MG63 (cell line): ENCODE data around the gene CRYGS. TPM values are rescaled to one million over a fixed set of nuclear protein-coding genes. Genes with fewer than 3 reads are reported as not detected.
"Not testable (repeated sequence)": the region's sequence is repeated elsewhere in the genome, so short reads cannot be mapped to it uniquely, and the experiment has no call there.

ENCODE experiments used
- DNase-seq: peaks from one replicate; pipeline ENCODE4 v3.0.0-alpha.2; 2020
- H3K27me3 ChIP-seq: fragments of 250-450 bp; sonication (Bioruptor Pico); 2 replicates; pipeline ENCODE4 v1.5.1; 2020; ENCODE audit warnings: mild to moderate bottlenecking, moderate library complexity
- H3K36me3 ChIP-seq: fragments of 250-450 bp; sonication (Bioruptor Pico); 2 replicates; pipeline ENCODE4 v1.5.1; 2020; ENCODE audit warnings: mild to moderate bottlenecking, moderate library complexity
- H3K4me3 ChIP-seq: fragments of 250-450 bp; sonication (Bioruptor Pico); 2 replicates; pipeline ENCODE4 v1.5.1; 2020; ENCODE audit warnings: mild to moderate bottlenecking, moderate library complexity
- H3K9me3 ChIP-seq: fragments of 250-450 bp; sonication (Bioruptor Pico); 2 replicates; pipeline ENCODE4 v1.5.1; 2020; ENCODE audit warnings: mild to moderate bottlenecking, moderate library complexity
- total RNA-seq: library from RNA; depleted of rRNA; stranded (reverse); fragments of >200 nt; shearing (Covaris generic); gene quantifications from 2 replicates; pipeline ENCODE4 v1.2.3, GENCODE V29; 2014; ENCODE audit warnings: low replicate concordance

The CRYGS gene
- total RNA-seq, 1 experiment from 2014 or later: 0.66 TPM

GRCh38 chr3:186512570-186513302, 31.4 kb downstream of the CRYGS start:
- Histone ChIP-seq H3K27me3 (peaks cover 18% of the 10 kb centered on the region), H3K4me3 (no peak overlapping the region), H3K36me3 (no peaks in the 10 kb centered on the region), H3K9me3 (peaks cover 9% of the 10 kb centered on the region)
- no peak for DNase-seq

GRCh38 chr3:186511702-186512101, 32.5 kb downstream of the CRYGS start:
- DNase-seq: no peak
- Histone ChIP-seq H3K4me3 (no peak overlapping the region), H3K27me3 (peaks cover 18% of the 10 kb centered on the region), H3K36me3 (no peaks in the 10 kb centered on the region), H3K9me3 (peaks cover 8% of the 10 kb centered on the region)

GRCh38 chr3:186511245-186511644, 32.9 kb downstream of the CRYGS start:
- Histone ChIP-seq H3K27me3 (peaks cover 18% of the 10 kb centered on the region), H3K4me3 (no peak overlapping the region), H3K36me3 (no peaks in the 10 kb centered on the region), H3K9me3 (peaks cover 4% of the 10 kb centered on the region)
- no peak for DNase-seq

DNA sequence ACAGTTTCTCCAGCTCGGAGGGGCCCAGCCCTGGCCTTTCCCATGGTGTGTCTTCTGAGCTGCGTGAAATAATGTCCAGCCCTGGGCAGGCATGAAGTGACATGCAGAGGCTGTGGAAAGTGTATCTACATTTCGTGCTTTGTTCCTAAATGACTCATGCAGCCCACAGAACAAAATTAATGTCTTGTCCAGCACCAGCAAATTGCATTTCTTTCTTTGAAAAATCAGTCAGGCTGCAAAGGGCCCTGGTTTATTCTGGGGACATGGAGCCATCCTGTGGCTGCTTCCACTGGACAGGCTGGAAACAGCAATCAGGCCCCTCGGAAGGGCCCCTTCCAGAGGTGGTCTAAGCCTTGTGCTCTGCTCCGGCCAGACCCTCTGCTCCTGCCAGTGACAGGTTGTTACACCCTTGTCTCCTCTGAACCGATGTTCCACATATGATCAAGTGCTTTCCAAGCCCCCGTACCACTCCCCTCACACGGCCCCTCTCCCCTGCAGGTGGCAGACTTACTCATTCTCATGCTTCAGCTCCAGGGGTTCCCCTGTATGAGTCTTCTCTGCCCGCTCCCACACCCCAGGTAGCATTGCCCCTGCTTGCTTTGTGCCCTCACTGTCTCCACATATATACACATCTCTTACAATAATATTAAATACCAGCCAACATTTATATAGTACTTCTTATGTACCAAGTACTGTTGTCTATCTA, 33.7 kb downstream of the CRYGS start:
- H3K36me3 ChIP-seq: no peaks in the 10 kb centered on the region
- no peaks in the 10 kb centered on the region for H3K9me3 ChIP-seq
- no peak overlapping the region for H3K4me3 ChIP-seq
- DNase-seq: no peak
- peaks cover 18% of the 10 kb centered on the region for H3K27me3 ChIP-seq

GRCh38 chr3:186509423-186509822, 34.8 kb downstream of the CRYGS start:
- Histone ChIP-seq H3K27me3 (peaks cover 18% of the 10 kb centered on the region), H3K9me3 (no peaks in the 10 kb centered on the region), H3K36me3 (no peaks in the 10 kb centered on the region), H3K4me3 (no peak overlapping the region)
- DNase-seq: no peak

DNA sequence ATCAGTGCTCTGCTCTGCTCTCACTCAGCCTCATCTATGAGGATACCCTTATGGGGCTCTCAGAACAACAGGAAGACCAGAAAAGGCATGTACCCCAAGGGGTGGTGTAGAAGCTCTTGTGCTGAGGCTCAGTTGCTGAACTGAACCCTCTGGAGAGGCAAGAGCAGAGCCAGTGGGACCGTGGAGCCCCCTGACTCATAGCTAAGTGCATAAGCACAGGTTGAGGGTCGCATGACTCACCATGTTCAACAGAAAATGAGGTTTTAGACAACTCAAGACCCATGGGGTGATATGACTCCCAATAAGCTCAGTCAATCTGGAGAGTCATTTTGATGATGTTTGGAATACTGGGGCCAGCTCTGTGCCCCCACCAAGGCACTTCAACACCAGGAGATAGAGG, 37.3 kb downstream of the CRYGS start:
- no peak for DNase-seq
- H3K36me3 ChIP-seq: no peaks in the 10 kb centered on the region
- H3K27me3 ChIP-seq: peaks cover 5% of the 10 kb centered on the region
- H3K4me3 ChIP-seq: no peak overlapping the region
- H3K9me3 ChIP-seq: no peaks in the 10 kb centered on the region

GRCh38 chr3:186506191-186506739, 37.9 kb downstream of the CRYGS start:
- no peak for DNase-seq
- Histone ChIP-seq H3K9me3 (no peaks in the 10 kb centered on the region), H3K27me3 (peaks cover 5% of the 10 kb centered on the region), H3K4me3 (no peak overlapping the region), H3K36me3 (no peaks in the 10 kb centered on the region)

DNA sequence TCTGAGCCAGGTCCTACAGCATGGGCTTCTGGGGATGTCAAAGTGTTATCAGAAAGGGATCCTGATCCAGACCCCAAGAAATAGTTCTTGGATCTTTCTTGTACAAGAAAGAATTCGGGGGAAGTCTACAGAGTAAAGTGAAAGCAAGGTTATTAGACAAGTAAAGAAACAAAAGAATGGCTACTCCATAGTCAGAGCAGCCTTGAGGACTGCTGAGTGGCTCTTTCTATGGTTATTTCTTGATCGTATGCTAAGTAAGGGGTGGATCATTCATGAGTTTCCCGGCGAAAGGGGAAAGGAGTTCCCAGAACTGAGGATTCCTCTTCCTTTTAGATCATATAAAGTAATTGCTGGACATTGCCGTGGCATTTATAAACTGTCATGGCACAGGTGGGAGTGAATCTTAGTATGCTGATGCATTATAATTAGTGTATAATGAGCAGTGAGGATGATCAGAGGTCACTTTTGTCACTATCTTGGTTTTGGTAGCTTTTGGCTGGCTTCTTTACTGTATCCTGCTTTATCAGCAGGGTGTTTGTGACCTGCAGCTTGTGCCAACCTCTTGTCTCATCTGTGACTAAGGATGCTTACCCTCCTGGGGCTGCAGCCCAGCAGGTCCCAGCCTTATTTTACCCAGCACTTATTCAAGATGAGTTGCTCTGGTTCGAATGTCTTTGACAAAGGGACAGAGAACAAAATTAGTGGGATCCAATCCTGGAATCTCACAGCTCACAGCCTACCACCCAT, 41.0 kb downstream of the CRYGS start:
- Histone ChIP-seq H3K4me3 (peak overlapping the region; percentile 3; the same call in 1 of the 2 replicates), H3K27me3 (peaks cover 6% of the 10 kb centered on the region), H3K36me3 (no peaks in the 10 kb centered on the region), H3K9me3 (peaks cover 8% of the 10 kb centered on the region; the same call in 1 of the 2 replicates)
- DNase-seq: peak; percentile 14

GRCh38 chr3:186502138-186502948, 41.8 kb downstream of the CRYGS start:
- Histone ChIP-seq H3K27me3 (peaks cover 6% of the 10 kb centered on the region), H3K9me3 (peaks cover 8% of the 10 kb centered on the region; the same call in 1 of the 2 replicates), H3K36me3 (no peaks in the 10 kb centered on the region), H3K4me3 (no peak overlapping the region; the same call in 1 of the 2 replicates)
- no peak for DNase-seq

GRCh38 chr3:186499949-186500348, 44.2 kb downstream of the CRYGS start:
- H3K36me3 ChIP-seq, H3K4me3 ChIP-seq, H3K27me3 ChIP-seq, DNase-seq, H3K9me3 ChIP-seq: not testable (repeated sequence)

DNA sequence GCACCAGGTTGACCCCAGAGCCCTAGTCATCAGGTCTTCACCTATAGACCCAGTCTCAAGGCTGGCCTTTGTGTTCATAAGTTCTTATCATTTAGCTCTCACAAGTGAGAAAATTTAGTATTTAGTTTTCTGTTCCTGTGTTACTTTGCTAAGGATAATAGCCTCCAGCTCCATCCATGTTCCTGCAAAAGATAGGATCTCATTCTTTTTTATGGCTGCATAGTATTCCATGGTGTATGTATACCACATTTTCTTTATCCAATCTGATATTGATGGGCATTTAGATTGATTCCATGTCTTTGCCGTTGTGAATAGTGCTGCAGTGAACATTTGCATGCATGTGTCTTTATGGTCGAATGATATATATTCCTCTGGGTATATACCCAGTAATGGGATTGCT, 46.2 kb downstream of the CRYGS start:
- H3K9me3 ChIP-seq, H3K36me3 ChIP-seq, H3K4me3 ChIP-seq, H3K27me3 ChIP-seq, DNase-seq: not testable (repeated sequence)

GRCh38 chr3:186497608-186498007, 46.6 kb downstream of the CRYGS start:
- H3K9me3 ChIP-seq: peaks cover 8% of the 10 kb centered on the region; the same call in 1 of the 2 replicates
- H3K36me3 ChIP-seq: no peaks in the 10 kb centered on the region
- peaks cover 3% of the 10 kb centered on the region; the same call in 1 of the 2 replicates for H3K27me3 ChIP-seq
- H3K4me3 ChIP-seq: no peak overlapping the region
- DNase-seq: no peak

DNA sequence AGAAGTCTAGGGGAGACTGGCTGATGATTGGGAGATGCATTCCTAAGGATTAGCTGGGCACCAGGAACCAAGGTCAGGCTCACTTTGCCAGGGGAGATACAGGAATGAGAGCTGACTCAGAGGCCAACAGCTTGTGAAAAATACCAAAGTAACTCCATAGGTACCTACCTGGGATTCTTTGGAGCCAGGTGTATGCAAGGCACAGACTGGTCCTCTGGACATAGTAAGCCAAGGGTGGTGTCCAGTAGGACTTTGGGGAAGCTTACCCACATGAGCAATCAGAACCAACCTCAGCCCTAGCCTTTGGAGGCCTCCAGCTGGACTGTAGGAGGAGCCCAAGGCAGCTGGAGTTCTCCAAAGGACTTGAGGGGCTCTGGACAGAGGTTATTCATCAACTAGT, 47.5 kb downstream of the CRYGS start:
- Histone ChIP-seq H3K27me3 (peaks cover 3% of the 10 kb centered on the region; the same call in 1 of the 2 replicates), H3K4me3 (no peak overlapping the region), H3K9me3 (peaks cover 8% of the 10 kb centered on the region; the same call in 1 of the 2 replicates), H3K36me3 (no peaks in the 10 kb centered on the region)
- no peak for DNase-seq

DNA sequence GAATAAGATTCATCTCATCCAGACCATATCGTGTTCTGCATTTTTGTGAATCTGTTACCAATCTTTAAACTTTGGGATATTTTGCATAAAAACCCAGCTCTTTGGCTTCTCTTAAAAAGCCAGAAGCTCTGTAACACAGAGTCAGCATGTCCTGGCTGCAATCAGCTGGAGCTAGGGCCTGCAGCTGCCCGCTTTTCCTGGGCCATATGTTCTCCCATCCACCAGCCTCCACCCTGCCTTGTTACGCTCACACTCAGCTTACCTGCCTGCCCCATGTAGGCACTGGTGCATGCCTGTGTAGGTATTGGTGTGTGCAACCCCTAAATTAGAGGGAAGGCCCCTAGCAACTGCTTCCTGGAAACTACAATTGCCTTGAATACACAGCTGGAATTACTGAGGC, 48.2 kb downstream of the CRYGS start:
- Histone ChIP-seq H3K9me3 (peaks cover 8% of the 10 kb centered on the region; the same call in 1 of the 2 replicates), H3K27me3 (peaks cover 3% of the 10 kb centered on the region; the same call in 1 of the 2 replicates), H3K36me3 (no peaks in the 10 kb centered on the region), H3K4me3 (no peak overlapping the region)
- no peak for DNase-seq

- Histone ChIP-seq H3K9me3 (no peaks in the 10 kb centered on the region; the same call in 1 of the 2 replicates), H3K4me3 (no peak overlapping the region), H3K36me3 (no peaks in the 10 kb centered on the region), H3K27me3 (peaks cover 6% of the 10 kb centered on the region; the same call in 1 of the 2 replicates)
- peak; percentile 33 for DNase-seq
These were observed 50.5 kb downstream of the CRYGS start for GRCh38 chr3:186493525-186494255.
